Measurements from ENCODE around the gene MRTFA. TPM values are rescaled to one million over a fixed set of nuclear protein-coding genes. Genes with fewer than 3 reads are reported as not detected.

Gene MRTFA
- polyA plus RNA-seq, 3 donors from 2014 or later, result 5.0 to 23.5 (median 7.3) TPM

DNA sequence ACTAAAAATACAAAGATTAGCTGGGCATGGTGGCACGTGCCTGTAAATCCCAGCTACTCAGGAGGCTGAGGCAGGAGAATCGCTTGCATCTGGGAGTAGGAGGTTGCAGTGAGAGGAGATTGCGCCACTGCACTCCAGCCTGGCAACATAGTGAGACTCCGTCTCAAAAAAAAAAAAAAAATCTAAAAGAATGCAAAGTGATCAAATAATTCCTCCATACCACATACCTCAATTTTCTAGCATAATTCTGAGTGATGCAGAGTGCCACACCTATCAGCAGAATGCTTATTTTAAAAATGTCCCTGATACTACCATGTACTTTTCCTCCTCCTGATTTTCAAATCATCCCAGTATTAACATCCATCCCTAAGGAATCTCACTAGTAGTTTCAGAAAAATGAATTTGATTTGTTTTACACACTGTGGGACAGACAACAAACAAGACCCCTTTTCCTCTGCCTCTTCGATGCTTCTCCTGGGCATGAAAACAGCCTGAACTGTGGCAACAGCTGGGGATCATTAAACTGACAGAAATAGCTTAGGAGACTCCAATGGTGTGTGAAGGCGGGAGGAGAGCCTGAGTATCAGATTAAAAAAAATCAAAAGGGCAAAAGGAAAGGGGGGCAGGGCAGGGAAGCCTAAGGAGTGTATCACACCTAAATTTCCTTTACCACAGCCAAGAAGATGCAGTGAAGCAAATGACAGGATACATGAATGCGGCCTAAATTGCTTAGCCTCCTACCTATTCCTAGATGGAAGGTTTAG is 151.4 kb downstream of the MRTFA start:
- no peaks in the 10 kb centered on the region for H3K36me3 Mint-ChIP-seq
- no peaks in the 10 kb centered on the region for H3K27me3 Mint-ChIP-seq (ENCODE audit: low read depth in 3 of 3)
- H3K4me1 Mint-ChIP-seq, result peaks cover 9 to 10% of the 10 kb centered on the region in 2 donors
- H3K27ac Mint-ChIP-seq, result no peak overlapping the region
- no peaks in the 10 kb centered on the region for H3K9me3 Mint-ChIP-seq
- no peak overlapping the region for H3K4me3 Mint-ChIP-seq
- DNase-seq, result no peak

DNA sequence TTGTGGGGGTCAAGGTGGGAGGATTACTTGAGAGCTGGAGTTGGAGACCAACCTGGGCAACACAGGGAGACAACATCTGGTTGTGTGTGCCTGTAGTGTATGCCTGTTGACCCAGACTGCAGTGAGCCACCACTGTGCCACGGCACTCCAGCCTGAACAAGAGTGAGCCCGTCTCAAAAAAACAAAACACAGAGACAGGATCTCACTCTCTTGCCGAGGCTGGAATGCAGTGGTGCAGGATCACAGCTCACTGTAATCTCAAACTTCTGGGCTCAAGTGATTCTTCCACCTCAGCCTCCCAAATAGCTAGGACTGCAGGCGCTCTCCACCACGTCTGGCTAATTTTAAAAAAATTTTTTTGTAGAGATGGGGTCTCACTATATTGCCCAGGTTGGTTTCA is 153.6 kb downstream of the MRTFA start:
- H3K4me3 Mint-ChIP-seq, result no peak overlapping the region
- no peak for DNase-seq
- H3K36me3 Mint-ChIP-seq, result no peaks in the 10 kb centered on the region
- no peaks in the 10 kb centered on the region for H3K9me3 Mint-ChIP-seq
- no peak overlapping the region for H3K27ac Mint-ChIP-seq
- peaks cover 11 to 16% of the 10 kb centered on the region in 2 donors for H3K4me1 Mint-ChIP-seq
- peaks cover 0 to under 1% (median 0%) of the 10 kb centered on the region in 3 donors for H3K27me3 Mint-ChIP-seq (ENCODE audit: low read depth in 3 of 3)

DNA sequence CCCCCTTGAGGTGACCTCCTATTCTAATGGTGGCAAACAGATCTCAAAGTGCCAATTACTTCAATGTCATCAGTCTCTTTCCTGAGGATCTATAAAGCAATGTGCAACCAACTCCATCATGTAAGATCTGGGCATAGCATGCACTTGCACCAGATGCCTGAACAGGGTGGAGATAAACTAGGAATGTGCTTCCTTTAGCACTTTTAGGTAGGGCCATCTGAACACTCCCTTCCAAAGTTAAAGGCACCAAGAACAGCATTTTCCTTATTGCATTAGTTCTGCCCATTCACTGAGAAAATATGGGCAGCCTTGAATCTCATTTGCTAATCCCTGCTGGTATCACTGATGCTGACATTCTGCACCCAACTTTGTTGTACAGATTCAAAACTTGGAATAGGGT is 154.1 kb downstream of the MRTFA start:
- DNase-seq, result no peak
- Mint-ChIP-seq H3K4me3 (no peak overlapping the region), H3K4me1 (peaks cover 9 to 11% of the 10 kb centered on the region in 2 donors), H3K36me3 (no peaks in the 10 kb centered on the region), H3K27me3 (ENCODE audit: low read depth in 3 of 3) (peaks cover 0 to 2% (median 0%) of the 10 kb centered on the region in 3 donors), H3K9me3 (no peaks in the 10 kb centered on the region), H3K27ac (no peak overlapping the region)

DNA sequence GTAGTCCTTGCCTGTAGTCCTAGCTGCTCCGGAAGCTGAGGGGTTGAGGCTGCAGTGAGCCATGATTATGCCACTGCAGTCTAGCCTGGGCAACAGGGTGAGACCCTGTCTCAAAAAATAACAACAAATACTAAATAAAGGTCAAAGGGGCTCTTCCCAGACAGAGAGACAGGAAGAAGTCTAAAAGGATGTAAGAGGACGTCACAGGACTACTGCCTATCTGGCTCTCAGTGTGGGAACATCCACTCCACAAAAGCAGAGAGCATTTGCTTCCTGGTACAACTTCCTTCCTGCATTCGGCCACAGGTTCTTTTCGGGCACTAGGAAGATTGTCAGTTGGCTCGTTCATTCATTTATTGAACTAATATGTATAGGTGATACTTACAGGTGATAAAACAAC is 155.5 kb downstream of the MRTFA start:
- no peaks in the 10 kb centered on the region for H3K9me3 Mint-ChIP-seq

DNA sequence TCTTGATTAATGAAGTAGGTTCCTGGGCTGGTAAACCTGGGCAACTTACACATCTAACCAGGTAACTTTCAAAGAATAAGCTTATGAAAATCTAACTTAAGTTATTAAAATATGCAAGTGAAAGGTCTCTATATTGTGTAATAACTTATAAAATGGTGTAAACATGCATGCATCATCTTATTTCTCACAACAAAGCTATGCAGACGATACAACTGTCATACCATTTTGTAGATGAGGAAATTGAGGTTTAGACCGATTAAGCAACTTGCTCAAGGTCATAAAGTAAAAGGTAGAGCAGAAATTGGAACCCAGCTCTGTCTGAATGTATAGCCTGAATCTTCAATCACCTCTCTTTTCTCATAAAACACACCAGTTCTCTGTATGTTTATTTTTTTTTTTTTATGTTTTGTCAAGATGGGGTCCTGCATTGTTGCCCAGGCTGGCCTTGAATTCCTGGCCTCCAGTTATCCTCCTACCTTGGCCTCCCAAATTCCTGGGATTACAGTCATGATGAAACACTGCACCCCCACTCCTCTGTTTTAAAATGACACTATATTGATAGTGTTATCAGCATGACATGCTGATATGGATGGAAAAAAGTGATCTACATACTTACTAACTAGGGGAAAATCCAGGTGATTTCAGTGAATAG is 156.5 kb downstream of the MRTFA start:
- no peaks in the 10 kb centered on the region for H3K9me3 Mint-ChIP-seq
- DNase-seq, result no peak
- no peaks in the 10 kb centered on the region for H3K36me3 Mint-ChIP-seq
- H3K27me3 Mint-ChIP-seq (ENCODE audit: low read depth in 3 of 3), result peaks cover 0 to 2% (median 0%) of the 10 kb centered on the region in 3 donors
- H3K4me3 Mint-ChIP-seq, result no peak overlapping the region
- H3K4me1 Mint-ChIP-seq, result peaks cover 6 to 8% of the 10 kb centered on the region in 2 donors
- no peak overlapping the region for H3K27ac Mint-ChIP-seq

More for the DNA sequence above, 155.5 kb downstream of the MRTFA start:
- no peaks in the 10 kb centered on the region for H3K36me3 Mint-ChIP-seq
- peaks cover 6 to 8% of the 10 kb centered on the region in 2 donors for H3K4me1 Mint-ChIP-seq
- peaks cover 0 to 2% (median 0%) of the 10 kb centered on the region in 3 donors for H3K27me3 Mint-ChIP-seq (ENCODE audit: low read depth in 3 of 3)
- no peak overlapping the region for H3K4me3 Mint-ChIP-seq
- no peak for DNase-seq
- no peak overlapping the region for H3K27ac Mint-ChIP-seq

DNA sequence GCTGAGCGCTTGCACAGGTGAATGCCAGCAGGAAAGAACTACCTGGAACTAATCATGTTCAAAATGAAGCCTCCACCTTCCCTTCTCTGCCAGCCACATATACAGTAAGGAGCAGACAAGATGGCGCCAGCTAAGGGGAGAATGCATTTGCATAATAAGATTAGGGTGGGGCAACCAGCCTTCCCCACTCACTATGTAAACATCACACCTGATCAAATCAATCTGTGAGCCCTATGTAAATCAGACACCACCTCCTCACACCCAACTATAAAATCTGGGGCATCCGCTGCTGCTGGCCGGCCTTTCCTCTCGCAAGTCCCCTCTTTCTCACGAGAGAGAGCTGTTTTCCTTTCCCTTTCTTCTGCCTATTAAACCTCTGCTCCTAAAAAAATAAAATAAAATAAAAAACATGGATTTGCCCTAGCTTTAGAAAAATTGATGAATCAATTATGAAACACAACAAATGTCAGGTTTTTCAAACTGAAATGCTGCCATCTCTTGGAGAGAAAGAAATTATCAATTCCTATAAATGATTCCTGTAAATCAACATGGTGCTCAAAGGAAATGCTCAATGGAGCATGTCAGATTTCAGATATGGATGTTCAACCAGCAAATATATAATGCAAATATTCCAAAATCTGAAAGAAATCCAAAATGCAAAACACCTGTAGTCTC is 157.3 kb downstream of the MRTFA start:
- Mint-ChIP-seq H3K9me3 (no peaks in the 10 kb centered on the region), H3K36me3 (no peaks in the 10 kb centered on the region), H3K27me3 (ENCODE audit: low read depth in 3 of 3) (peaks cover 0 to 2% (median 0%) of the 10 kb centered on the region in 3 donors), H3K4me3 (no peak overlapping the region), H3K4me1 (peaks cover 6 to 8% of the 10 kb centered on the region in 2 donors), H3K27ac (no peak overlapping the region)
- DNase-seq, result no peak

DNA sequence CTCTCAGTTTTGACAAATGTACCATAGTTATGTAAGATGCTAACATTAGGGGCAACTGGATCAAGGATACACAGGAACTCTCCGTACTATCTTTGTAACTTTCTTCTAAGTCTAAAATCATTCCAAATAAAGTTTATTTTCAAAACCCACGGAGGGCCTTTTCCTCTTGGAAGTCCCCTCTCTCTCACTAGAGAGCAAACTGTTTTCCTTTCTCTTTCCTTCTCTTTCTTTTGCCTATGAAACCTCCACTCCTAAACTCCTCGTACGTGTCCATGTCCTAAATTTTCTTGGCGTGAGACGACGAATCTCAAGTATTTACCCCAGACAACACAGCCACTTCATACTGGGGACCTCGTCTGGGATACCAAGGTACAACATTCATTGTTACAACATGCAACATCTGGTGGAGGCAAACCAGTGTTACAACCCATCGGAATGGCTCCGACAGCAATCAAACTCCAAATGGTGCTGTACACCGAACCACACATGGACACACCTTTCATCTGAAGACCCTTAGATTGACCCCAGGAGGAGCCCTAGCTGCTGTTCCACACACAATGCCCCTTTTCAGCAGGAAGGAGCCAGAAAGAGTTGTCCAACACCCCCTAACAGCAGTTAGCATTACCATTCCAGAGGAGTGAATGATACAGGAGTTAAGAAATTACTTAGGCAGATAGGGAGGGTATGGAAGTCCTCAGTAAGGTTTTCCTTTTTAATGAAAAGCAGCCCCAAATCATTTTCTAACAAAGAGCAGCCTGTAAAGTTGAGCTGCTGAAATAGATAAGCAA is 158.0 kb downstream of the MRTFA start:
- peaks cover 0 to 2% (median 0%) of the 10 kb centered on the region in 3 donors for H3K27me3 Mint-ChIP-seq (ENCODE audit: low read depth in 3 of 3)
- peak overlapping the region in 2 of 6 donors; percentile 8 to 25 for H3K27ac Mint-ChIP-seq
- H3K36me3 Mint-ChIP-seq, result no peaks in the 10 kb centered on the region
- H3K9me3 Mint-ChIP-seq, result no peaks in the 10 kb centered on the region
- H3K4me3 Mint-ChIP-seq, result no peak overlapping the region
- peaks cover 6 to 8% of the 10 kb centered on the region in 2 donors for H3K4me1 Mint-ChIP-seq
- no peak for DNase-seq

DNA sequence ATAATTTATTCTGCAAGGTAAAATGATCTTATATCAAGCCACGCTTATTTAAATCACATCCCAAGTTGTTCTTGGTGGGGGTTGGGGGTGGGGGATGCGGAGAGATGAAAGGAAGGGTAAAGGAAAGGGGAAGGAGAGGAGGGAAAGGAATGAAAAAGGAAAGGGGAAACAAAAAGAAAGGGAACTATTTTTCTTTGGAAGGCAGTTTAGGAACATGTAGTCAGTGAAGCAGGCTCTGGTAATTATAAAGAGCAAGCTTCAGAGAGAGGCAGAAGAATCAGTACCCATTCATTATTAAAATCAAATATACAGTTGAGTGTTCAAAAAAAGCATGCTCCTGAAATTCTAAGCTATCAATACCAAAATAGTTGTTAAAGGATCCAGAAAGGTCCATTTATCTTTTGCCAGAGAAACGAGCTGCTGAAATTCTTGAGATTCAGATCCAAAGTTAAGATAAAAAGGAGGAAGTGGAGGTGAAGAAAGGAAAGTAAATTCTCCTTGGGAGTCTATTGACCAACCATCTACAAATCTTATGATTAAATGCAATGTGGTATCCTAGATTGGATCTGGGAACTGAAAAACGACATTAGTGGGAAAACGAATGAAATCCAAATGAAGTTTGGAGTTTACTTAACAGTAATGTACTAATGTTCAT is 158.7 kb downstream of the MRTFA start:
- H3K27me3 Mint-ChIP-seq (ENCODE audit: low read depth in 3 of 3), result peaks cover 0 to 2% (median 0%) of the 10 kb centered on the region in 3 donors
- no peaks in the 10 kb centered on the region for H3K9me3 Mint-ChIP-seq
- peaks cover 6 to 8% of the 10 kb centered on the region in 2 donors for H3K4me1 Mint-ChIP-seq
- no peaks in the 10 kb centered on the region for H3K36me3 Mint-ChIP-seq
- DNase-seq, result no peak
- no peak overlapping the region for H3K27ac Mint-ChIP-seq
- no peak overlapping the region for H3K4me3 Mint-ChIP-seq

DNA sequence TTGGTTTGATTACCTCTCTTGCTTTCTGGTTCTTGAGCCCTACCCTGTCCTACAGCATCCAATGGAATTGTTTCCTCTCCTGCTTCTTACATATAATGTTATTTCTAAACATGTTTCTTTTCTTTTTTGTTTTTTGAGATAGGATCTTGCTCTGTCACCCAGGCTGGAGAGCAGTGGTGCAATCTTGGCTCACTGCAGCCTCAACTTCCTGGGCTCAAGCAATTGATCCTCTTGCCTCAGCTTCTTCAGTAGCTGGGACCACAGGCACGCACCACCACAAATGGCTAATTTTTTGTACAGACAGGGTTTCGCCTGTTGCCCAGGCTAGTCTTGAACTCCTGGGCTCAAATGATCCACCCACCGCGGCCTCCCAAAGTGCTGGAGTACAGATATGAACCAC is 160.2 kb downstream of the MRTFA start:
- H3K4me3 Mint-ChIP-seq, result no peak overlapping the region
- peaks cover 0 to 2% (median 0%) of the 10 kb centered on the region in 3 donors for H3K27me3 Mint-ChIP-seq (ENCODE audit: low read depth in 3 of 3)
- H3K27ac Mint-ChIP-seq, result no peak overlapping the region
- H3K9me3 Mint-ChIP-seq, result no peaks in the 10 kb centered on the region
- peaks cover 6 to 8% of the 10 kb centered on the region in 2 donors for H3K4me1 Mint-ChIP-seq
- DNase-seq, result no peak
- H3K36me3 Mint-ChIP-seq, result no peaks in the 10 kb centered on the region

DNA sequence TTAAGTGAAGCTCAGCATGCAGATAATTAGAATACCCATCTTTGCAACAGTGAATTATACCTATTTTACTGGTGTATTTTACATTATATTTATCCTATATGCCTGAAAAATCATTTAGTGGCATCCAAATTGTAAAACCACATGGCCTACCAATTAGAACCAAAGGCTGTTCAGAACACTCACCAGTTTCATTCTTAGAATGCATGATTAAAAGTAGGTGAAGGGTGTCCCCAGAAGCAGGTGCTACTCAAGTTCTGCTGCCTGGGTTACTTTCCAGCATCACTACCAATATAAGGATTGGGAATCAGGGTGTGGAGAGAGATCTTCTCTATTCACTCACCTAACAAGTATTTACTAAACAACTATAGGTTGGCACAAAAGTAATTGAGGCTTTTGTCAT is 162.8 kb downstream of the MRTFA start:
- no peak for DNase-seq
- peaks cover 0 to 2% (median 0%) of the 10 kb centered on the region in 3 donors for H3K27me3 Mint-ChIP-seq (ENCODE audit: low read depth in 3 of 3)
- no peaks in the 10 kb centered on the region for H3K36me3 Mint-ChIP-seq
- H3K9me3 Mint-ChIP-seq, result no peaks in the 10 kb centered on the region
- H3K27ac Mint-ChIP-seq, result peak overlapping the region in 1 of 6 donors; percentile 30
- no peaks in the 10 kb centered on the region for H3K4me1 Mint-ChIP-seq
- no peak overlapping the region for H3K4me3 Mint-ChIP-seq

DNA sequence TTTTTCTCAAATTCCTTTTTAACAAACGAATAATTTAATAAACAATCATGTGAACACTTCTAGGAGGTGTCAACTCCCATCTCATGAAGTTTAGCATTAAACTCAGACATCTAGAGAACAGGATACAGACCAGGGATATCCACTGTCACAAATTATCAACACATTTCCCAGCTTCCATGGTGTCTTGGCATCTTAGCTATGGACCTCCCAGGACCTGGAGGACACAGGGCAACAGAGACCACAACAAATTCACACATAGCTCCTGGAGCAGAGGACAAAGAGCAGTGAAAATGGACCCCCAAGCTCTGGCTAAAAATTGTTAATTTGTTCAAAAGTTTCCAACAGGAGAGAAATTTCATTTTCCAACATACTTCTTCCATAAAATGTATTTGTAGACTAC is 163.9 kb downstream of the MRTFA start:
- no peaks in the 10 kb centered on the region for H3K9me3 Mint-ChIP-seq
- H3K4me3 Mint-ChIP-seq, result no peak overlapping the region
- peak overlapping the region in 1 of 6 donors; percentile 19 for H3K27ac Mint-ChIP-seq
- no peaks in the 10 kb centered on the region for H3K4me1 Mint-ChIP-seq
- H3K36me3 Mint-ChIP-seq, result no peaks in the 10 kb centered on the region
- no peak for DNase-seq
- no peaks in the 10 kb centered on the region for H3K27me3 Mint-ChIP-seq (ENCODE audit: low read depth in 3 of 3)

DNA sequence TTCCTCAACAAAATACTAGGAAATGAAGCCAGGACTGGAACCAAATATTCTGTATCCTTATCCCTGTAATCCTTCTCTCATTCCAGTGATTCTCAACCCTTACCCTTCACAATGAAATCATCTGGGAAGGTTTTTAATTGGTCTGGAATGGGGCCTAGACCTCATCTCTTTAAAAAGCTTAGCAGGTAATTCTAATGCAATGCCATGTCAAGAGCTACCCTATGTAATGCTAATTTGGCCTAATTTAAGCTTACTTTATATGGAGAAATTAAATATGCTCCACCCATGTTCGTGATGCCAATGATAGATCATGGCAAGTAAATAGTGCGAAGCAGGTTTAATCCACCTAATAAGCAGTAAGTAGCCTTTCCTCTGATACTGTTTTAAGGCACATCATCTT is 164.5 kb downstream of the MRTFA start:
- Mint-ChIP-seq H3K27ac (no peak overlapping the region), H3K9me3 (no peaks in the 10 kb centered on the region), H3K27me3 (ENCODE audit: low read depth in 3 of 3) (no peaks in the 10 kb centered on the region), H3K4me1 (no peaks in the 10 kb centered on the region), H3K36me3 (no peaks in the 10 kb centered on the region), H3K4me3 (no peak overlapping the region)
- DNase-seq, result no peak

DNA sequence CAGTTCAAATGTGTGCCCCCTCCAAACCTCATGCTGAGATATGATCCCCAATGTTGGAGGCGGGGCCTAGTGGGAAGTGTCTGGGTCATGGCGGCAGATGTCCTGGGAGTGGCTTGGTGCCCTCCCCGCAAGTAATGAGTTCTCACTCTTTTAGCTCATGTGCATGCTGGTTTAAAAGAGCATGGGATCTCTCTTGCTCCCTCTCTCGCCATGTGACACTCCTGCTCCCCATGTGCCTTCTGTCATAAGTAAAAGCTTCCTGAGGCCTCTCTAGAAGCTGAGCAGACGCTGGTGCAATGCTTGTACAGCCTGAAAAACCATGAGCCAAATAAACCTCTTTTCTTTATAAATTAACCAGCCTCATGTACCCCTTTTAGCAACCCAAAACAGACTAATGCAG is 167.3 kb downstream of the MRTFA start:
- Mint-ChIP-seq H3K4me3 (no peak overlapping the region), H3K27ac (no peak overlapping the region), H3K36me3 (no peaks in the 10 kb centered on the region), H3K27me3 (ENCODE audit: low read depth in 3 of 3) (no peaks in the 10 kb centered on the region), H3K4me1 (peaks cover 7 to 9% of the 10 kb centered on the region in 2 donors), H3K9me3 (no peaks in the 10 kb centered on the region)
- no peak for DNase-seq
